Natural killer cell treated with Interleukin-12 subunit alpha and Interleukin-12 subunit beta and Interleukin-15 and Interleukin-18, amount 100 ng/mL, for 72 hours (primary cell): ENCODE measurements around the gene MRPL28. TPM values are rescaled to one million over a fixed set of nuclear protein-coding genes. Genes with fewer than 3 reads are reported as not detected.

Experiments
- ATAC-seq, 2 donors: fragments of 150-1000 bp; cut with Tn5 transposase in 1 of 2; sonication (Bioruptor Pico), chemical (Tn5 transposase) in 1 of 2; 2 replicates each; pipeline ENCODE4 v1.10.0; 2021
- DNase-seq: peaks from one replicate; pipeline ENCODE4 v3.0.0; 2022; ENCODE audit warnings: low spot score
- H3K27ac Mint-ChIP-seq, 2 donors: 1 replicate in 1 of 2; 2 replicates in 1 of 2; pipeline ENCODE4 v1.8.0; 2022; ENCODE audit warnings: mixed read lengths in 2 of 2, mild to moderate bottlenecking in 1 of 2, moderate library complexity in 1 of 2
- H3K27me3 Mint-ChIP-seq, 2 donors: 1 replicate in 1 of 2; 2 replicates in 1 of 2; pipeline ENCODE4 v1.8.0; 2022; ENCODE audit warnings: mixed read lengths in 2 of 2
- H3K36me3 Mint-ChIP-seq: one replicate; pipeline ENCODE4 v1.8.0; 2022; ENCODE audit warnings: mixed read lengths
- H3K4me1 Mint-ChIP-seq, 2 donors: 1 replicate in 1 of 2; 2 replicates in 1 of 2; pipeline ENCODE4 v1.8.0; 2022; ENCODE audit warnings: low read depth in 2 of 2, mixed read lengths in 2 of 2, mild to moderate bottlenecking in 1 of 2
- H3K4me3 Mint-ChIP-seq: one replicate; pipeline ENCODE4 v1.8.0; 2022; ENCODE audit warnings: mixed read lengths
- H3K9me3 Mint-ChIP-seq: 2 replicates; pipeline ENCODE4 v1.8.0; 2022; ENCODE audit warnings: mixed read lengths
- total RNA-seq, 2 donors: library from RNA; stranded (reverse); gene quantifications; one replicate each; pipeline ENCODE4 v1.2.3, GENCODE V29; 2022

MRPL28 gene
- total RNA-seq, 2 donors from 2014 or later, result 80.6 to 98.6 TPM

DNA sequence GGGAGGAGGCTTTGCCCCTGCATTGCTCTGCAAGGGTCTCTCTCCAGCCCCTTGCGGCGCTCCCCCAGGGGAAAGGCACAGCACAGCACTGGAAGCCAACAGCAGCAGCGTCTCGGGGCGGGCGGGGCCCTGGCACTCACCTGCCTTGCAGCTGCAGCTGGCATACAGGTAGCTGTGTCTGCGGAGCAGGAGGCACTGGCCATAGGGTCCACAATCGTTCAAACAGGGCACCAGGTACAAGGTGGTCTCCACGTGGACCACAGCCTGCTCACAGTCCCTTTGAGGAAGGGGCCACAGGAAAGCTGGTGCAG is 4.2 kb upstream of the MRPL28 start:
- Mint-ChIP-seq H3K36me3 (no peaks in the 10 kb centered on the region), H3K27me3 (no peaks in the 10 kb centered on the region), H3K27ac (no peak overlapping the region), H3K4me1 (peaks cover 4 to 7% of the 10 kb centered on the region in 2 donors), H3K4me3 (no peak overlapping the region), H3K9me3 (no peaks in the 10 kb centered on the region)
- ATAC-seq (no peak), DNase-seq (no peak)

DNA sequence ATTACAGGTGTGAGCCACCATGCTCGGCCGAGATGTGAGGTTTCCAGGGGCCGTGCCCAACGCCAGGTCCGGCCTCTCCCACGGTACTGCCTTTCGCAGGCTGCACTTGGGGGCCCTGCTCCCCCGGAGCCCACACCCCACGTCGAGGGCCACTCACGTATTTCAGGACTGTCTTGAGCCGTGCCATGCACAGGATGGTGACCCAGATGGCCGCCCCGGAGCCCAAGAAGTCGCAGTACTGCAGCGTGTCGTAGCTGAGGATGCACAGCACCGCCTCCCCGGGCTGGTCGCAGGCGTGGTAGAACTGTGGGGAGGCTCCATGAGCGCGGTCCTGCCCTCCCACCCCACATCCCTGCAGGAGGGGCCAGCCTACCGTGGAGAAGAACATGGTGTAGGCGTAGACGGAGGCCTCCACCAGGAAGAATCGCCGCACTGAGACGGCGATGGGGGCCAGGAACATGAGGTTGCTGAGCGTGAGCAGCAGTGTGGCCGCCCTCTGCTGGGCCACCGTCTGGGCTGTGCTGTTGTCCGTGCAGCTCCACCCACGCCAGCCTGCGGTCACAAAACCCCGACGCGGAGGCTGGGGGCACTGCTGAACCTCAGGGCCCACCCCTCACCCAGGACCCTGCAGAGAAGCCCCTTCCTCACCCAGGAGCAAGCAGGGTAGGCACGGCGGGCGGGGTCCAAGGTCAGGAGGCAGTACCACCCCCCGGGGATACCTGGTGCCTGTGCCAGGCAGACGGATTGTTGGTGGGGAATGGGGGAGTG is 3.7 kb upstream of the MRPL28 start:
- Mint-ChIP-seq H3K9me3 (no peaks in the 10 kb centered on the region), H3K27ac (no peak overlapping the region), H3K36me3 (no peaks in the 10 kb centered on the region), H3K4me3 (no peak overlapping the region), H3K27me3 (no peaks in the 10 kb centered on the region), H3K4me1 (peaks cover 7% of the 10 kb centered on the region in 2 donors)
- DNase-seq (no peak), ATAC-seq (no peak)

DNA sequence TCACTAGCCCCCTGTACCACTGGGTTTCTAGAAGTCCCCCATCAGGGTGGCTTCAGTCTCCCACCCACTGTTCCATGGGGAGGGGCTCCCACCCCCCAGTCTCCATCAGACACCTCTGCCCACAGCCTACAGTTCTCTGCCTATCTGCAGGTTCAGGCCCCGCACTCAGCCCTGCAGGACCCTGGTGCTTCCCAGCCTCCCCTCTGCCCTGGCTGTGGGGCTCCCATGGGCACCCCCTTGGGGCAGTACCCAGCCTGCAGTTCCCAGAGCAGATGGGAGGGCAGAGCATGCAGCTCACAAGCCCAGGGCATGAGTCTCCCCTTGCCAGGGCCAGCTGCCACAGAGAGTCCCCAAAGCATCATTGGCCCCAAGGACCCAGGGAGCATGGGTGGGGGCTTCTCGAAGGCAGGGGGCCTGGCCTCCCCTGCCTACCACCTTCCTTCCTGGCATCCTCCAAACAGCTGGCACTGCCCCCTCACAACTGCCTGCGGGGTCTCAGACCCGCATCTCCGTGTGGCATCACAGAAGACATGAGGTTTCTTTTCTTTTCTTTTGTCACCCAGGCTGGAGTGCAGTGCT is 2.8 kb upstream of the MRPL28 start:
- no peak overlapping the region for H3K27ac Mint-ChIP-seq

DNA sequence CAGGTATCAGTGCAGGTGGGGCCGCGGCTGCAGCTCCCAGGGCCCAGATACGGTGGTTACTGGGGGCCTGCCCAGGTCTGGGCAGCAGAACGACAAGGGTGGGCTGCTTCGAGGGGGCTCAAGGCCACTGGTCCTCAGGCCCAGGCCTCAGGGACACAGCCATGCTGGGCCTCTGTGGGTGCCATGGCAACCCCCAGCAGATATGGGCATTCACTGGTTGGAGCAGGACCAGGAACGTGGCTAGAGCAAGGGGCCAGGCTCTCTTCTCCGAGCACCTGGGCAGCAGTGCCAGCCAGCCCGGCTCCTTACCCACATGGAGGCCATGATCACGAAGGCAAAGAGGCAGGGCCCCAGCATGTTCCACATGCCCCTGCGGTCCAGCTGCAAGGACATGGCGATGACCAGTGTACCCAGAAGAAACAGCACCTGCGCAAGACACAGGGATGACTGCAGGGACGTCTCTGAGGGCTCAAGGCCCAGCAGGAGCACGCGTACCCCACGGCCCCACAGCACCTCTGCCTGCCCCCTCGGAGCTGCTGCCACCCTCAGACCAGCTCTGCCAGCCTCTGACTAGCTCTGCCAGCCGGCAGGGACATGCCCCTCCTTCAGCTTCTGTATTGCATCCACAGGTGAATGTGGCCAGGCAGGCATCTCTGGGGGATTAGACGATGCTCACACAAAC is 2.1 kb upstream of the MRPL28 start:
- H3K27ac Mint-ChIP-seq, result peak overlapping the region in 1 of 2 donors; percentile 57
- DNase-seq (no peak), ATAC-seq (no peak)
- no peak overlapping the region for H3K4me3 Mint-ChIP-seq
- no peaks in the 10 kb centered on the region for H3K36me3 Mint-ChIP-seq
- H3K27me3 Mint-ChIP-seq, result no peaks in the 10 kb centered on the region
- H3K4me1 Mint-ChIP-seq, result peaks cover 7 to 9% of the 10 kb centered on the region in 2 donors
- H3K9me3 Mint-ChIP-seq, result no peaks in the 10 kb centered on the region

More for the DNA sequence above, 2.8 kb upstream of the MRPL28 start:
- Mint-ChIP-seq H3K27me3 (no peaks in the 10 kb centered on the region), H3K4me3 (no peak overlapping the region), H3K4me1 (peaks cover 7 to 9% of the 10 kb centered on the region in 2 donors), H3K9me3 (no peaks in the 10 kb centered on the region), H3K36me3 (no peaks in the 10 kb centered on the region)
- ATAC-seq (no peak), DNase-seq (no peak)

DNA sequence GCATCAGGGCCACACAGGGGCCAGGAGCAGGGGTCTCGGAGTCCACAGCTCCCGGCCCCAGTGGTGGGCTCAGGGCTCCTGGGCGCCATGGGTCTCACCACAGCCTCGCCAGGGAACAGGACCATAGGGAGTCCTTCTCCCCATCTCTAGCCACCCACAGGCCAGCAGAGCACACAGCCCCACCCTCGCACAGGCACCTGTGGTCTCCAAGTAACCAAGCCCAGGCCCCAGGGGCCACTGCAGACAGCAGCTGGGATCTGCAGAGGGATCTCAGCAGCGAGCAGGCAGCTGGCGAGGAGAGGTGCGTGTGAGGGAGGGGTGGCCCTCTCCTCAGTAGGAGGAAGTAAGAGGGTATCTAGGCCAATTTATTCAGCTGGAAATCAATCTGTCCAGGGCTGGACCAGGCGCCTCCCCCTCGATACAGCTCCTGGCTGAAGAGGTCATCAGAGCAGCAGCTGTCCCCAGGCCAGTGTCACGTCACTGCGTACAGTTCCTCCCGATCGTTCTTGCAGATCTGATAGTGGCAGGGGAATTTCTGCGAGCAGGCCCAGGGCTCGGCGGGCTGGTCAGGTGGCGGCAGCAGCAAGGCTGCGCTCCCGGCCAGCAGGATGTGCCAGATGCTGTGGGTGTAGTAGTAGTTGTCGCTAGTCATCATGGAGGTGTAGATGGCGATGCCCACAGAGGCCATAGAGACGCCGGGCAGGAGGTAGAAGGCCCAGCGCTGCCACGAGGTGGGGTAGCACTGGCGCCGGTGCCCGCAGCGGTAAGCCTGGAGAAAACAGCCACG is 1.4 kb upstream of the MRPL28 start:
- no peak for ATAC-seq
- Mint-ChIP-seq H3K4me3 (no peak overlapping the region), H3K36me3 (no peaks in the 10 kb centered on the region), H3K9me3 (no peaks in the 10 kb centered on the region), H3K27me3 (no peaks in the 10 kb centered on the region), H3K4me1 (peaks cover 7 to 9% of the 10 kb centered on the region in 2 donors), H3K27ac (peak overlapping the region in 1 of 2 donors; percentile 57)
- DNase-seq, result no peak

DNA sequence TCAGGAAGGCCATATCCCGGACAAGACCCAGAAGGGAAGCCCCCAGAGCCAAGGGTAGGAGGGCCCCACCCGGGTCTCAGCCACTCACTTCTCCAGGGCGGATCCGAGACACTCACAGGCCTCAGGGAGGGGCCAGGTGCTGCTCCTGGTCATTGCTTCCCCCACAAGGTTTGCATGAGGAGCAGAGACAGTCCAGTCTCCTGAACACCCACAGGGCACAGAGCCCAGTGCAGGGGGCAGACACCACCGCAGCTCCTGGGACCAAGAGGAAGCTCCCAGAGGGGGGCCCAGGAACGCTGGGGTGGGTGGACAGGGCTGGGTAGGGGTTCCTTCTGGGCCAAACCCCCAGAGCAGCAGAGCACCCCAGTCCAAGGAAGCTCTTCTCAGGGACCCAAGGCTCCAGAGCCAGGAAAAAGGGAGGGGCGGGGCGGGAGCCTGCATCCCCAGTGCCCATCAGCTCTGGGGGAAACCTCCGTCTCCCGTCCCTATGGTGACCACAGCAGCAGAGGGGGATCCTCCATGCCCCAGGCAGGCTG is 709 bp upstream of the MRPL28 start:
- no peak for ATAC-seq
- Mint-ChIP-seq H3K4me3 (peak overlapping the region; percentile 96), H3K27ac (peak overlapping the region; percentile 78 to 98), H3K36me3 (no peaks in the 10 kb centered on the region), H3K4me1 (peaks cover 7 to 9% of the 10 kb centered on the region in 2 donors), H3K9me3 (no peaks in the 10 kb centered on the region), H3K27me3 (no peaks in the 10 kb centered on the region)
- no peak for DNase-seq

DNA sequence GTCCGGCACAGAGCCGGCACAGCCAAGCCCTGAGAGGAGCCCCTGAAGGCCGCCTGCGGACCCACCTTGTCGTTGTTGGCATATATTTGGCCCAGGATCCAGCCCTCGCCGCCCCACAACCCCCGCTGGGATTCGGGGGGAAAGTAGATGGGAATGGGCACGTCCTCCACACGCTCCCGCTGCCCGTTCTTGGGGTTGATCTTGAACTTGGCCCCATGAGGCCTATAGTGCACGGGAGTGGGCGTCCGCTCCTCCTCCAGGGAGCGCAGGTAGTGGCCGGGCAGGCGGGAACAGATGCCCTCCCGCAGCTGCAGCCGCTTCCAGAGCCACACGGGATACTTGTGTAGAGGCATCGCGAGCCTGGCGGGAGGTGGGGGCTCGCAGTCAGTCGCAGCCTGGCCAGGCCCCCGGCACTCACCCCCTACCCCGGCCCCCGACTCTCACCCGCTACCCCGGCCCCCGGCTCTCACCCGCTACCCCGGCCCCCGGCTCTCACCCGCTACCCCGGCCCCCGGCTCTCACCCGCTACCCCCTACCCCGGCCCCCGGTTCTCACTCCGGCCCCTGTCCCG is 387 bp downstream of the MRPL28 start:
- no peaks in the 10 kb centered on the region for H3K9me3 Mint-ChIP-seq
- no peaks in the 10 kb centered on the region for H3K27me3 Mint-ChIP-seq
- ATAC-seq, result no peak
- DNase-seq, result no peak
- H3K27ac Mint-ChIP-seq, result peak overlapping the region; percentile 78 to 98
- H3K4me3 Mint-ChIP-seq, result peak overlapping the region; percentile 96
- no peaks in the 10 kb centered on the region for H3K36me3 Mint-ChIP-seq
- H3K4me1 Mint-ChIP-seq, result peaks cover 7 to 9% of the 10 kb centered on the region in 2 donors

DNA sequence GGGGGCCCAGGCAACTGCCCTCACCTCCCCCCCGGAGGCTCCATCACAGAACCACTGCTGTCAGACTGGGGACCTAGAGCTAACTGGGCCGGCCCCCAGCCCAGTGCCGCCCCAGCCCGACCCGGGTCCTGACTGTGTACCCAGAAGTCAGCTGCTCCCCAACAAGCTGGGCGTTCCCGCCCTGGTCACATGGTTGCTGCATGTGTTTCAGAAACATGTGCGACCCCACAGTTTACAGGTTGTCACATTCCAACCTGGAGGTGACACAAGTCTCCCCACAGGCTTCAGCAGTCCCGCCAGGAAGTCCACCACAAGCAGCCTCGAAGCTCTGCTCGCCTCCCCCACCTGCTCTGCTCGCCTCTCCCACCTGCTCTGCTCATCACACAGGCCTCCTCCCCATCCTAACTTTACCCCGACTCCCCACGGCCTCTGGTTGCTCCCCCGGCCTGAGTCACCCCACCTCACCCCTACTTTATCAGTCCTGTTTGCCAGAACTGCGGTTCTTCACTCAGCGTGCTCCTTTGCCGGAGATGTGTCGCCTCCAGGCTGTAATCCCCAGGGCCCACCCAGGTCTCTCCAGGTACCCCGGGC is 968 bp downstream of the MRPL28 start:
- H3K9me3 Mint-ChIP-seq, result no peaks in the 10 kb centered on the region
- H3K27ac Mint-ChIP-seq, result no peak overlapping the region
- H3K4me3 Mint-ChIP-seq, result no peak overlapping the region
- DNase-seq, result no peak
- no peak for ATAC-seq
- no peaks in the 10 kb centered on the region for H3K27me3 Mint-ChIP-seq
- no peaks in the 10 kb centered on the region for H3K36me3 Mint-ChIP-seq
- H3K4me1 Mint-ChIP-seq, result peaks cover 7 to 9% of the 10 kb centered on the region in 2 donors

DNA sequence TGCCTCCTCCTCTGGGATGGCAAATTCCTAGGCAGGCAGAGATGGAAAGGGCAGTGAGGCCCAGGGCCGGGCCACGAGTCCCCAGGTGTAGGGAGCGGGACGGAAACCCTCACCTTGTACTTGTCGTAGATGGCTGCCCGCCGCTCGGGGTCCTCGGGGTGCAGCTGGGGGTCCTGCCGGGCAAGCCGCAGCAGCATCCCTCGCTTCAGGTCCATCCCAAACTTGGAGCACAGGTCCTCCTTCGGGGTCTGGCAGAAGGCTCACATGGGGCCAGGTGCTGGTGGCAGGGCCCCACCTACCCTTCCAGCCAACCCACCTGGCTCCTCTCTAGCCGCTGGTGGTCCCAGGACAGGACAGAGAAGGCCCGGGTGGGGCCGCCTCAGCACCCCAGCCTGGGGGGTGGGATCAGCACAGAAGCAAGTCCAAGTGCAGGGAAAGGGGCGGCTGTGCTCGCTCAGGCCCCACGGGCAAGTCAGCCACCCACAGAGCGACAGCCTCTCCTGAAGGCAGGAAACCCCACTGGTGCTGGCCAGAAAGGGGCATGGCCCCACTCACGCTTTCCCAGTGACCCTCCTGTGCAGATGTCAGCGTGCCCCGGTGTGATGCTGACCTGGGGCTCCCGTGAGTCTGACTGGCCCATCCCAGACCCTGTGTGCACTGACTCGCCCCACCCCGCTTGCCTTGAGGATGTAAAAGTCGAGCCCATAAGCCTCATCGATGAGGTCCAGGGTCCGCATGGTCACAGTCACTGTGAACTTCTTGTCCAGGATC is 1.8 kb downstream of the MRPL28 start:
- H3K9me3 Mint-ChIP-seq, result no peaks in the 10 kb centered on the region
- no peaks in the 10 kb centered on the region for H3K36me3 Mint-ChIP-seq
- DNase-seq, result no peak
- peaks cover 7 to 9% of the 10 kb centered on the region in 2 donors for H3K4me1 Mint-ChIP-seq
- H3K27me3 Mint-ChIP-seq, result no peaks in the 10 kb centered on the region
- no peak for ATAC-seq
- no peak overlapping the region for H3K4me3 Mint-ChIP-seq
- H3K27ac Mint-ChIP-seq, result no peak overlapping the region

DNA sequence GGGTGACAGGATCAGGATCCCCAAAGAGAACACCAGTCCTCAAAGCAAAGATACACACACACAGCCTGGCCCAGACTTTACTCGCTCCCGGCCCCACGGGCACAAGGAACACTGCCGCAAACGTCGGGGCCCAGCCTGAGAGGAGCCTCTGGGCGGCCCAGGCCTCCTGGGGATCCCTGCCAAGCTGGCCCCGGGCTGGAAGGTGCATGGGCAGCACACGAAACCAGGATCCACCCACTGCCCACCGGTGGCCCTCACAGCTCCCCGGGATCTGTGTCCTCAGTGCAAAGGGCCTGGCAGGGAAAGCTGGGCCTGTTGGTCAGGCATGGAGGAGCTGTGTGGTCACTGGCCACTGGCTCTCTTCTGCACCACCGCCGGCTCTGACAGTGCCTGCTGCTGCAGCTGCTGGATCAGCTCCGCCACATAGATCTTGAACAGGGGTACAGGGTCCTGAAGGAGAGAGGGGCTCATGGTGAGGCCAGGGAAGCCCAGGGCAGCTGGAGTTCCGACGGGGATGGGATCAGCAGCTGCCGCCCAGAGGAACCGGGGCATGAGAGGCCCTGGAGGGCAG is 2.9 kb downstream of the MRPL28 start:
- DNase-seq, result no peak
- Mint-ChIP-seq H3K4me1 (peaks cover 8 to 10% of the 10 kb centered on the region in 2 donors), H3K27me3 (no peaks in the 10 kb centered on the region), H3K27ac (no peak overlapping the region), H3K4me3 (no peak overlapping the region), H3K9me3 (no peaks in the 10 kb centered on the region), H3K36me3 (no peaks in the 10 kb centered on the region)
- no peak for ATAC-seq

DNA sequence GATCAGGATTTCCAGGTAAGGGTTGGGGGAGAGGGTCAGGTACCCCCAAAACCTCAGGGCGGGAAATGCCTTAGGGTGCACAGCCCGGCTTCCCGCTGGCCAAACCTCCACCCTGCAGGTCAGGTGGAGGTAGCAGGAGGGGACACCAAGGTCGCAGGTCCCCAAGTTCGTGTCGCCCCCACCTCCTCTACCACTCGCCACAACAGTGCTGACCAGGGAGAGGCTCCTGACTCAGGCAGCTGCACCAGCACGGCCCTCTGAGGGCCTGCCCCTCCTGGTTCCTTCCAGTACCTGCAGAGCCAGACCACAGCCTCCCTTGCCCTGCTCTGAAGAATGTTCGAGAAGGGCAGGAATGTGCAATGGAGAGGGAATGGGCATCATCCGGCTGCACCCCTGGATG is 3.9 kb downstream of the MRPL28 start:
- Mint-ChIP-seq H3K9me3 (no peaks in the 10 kb centered on the region), H3K27me3 (no peaks in the 10 kb centered on the region), H3K4me1 (peaks cover 14 to 15% of the 10 kb centered on the region in 2 donors), H3K36me3 (no peaks in the 10 kb centered on the region), H3K4me3 (no peak overlapping the region), H3K27ac (no peak overlapping the region)
- DNase-seq, result no peak
- ATAC-seq, result no peak
